Measurements from ENCODE around the gene M1AP. TPM values are rescaled to one million over a fixed set of nuclear protein-coding genes. Genes with fewer than 3 reads are reported as not detected.

M1AP gene
- total RNA-seq, 1 experiment from 2014 or later, result not detected

- Histone ChIP-seq H3K4me3 (ENCODE audit: low read length) (no peak overlapping the region), H3K4me2 (ENCODE audit: low read length) (no peak overlapping the region), H3K27ac (ENCODE audit: low read length) (no peak overlapping the region), H3K9ac (ENCODE audit: low read length) (no peak overlapping the region), H3F3A (ENCODE audit: low read length, unreplicated experiment) (no peaks in the 10 kb centered on the region), H4K20me1 (ENCODE audit: low read length) (no peaks in the 10 kb centered on the region), H3K36me3 (ENCODE audit: low read depth, low read length) (0 out of 2 replicates have a peak, but pooled peaks cover 3% of the 10 kb centered on the region), H3K9me3 (ENCODE audit: low read length) (no peaks in the 10 kb centered on the region), H3K79me2 (ENCODE audit: low read length) (no peaks in the 10 kb centered on the region), H2AFZ (ENCODE audit: low read length) (no peak overlapping the region), H3K27me3 (ENCODE audit: low read length) (no peaks in the 10 kb centered on the region), H3K4me1 (ENCODE audit: insufficient read depth, low read length) (no peaks in the 10 kb centered on the region), H3K9me2 (replicated peaks; ENCODE audit: low read length) (no peaks in the 10 kb centered on the region)
- DNase-seq (no peak), ATAC-seq (no peak)
- no peak for TF ChIP-seq EZH2 (IDR thresholded peaks at IDR 0.05; ENCODE audit: low read length, unreplicated experiment)
- no peak for TF ChIP-seq CTCF (conservative IDR thresholded peaks at IDR 0.05; ENCODE audit: low read depth, low read length)
- TF ChIP-seq EZH2phosphoT487 (IDR thresholded peaks at IDR 0.05; ENCODE audit: borderline replicate concordance, low read length), result no peak
- ChIA-PET POLR2A (ENCODE audit: unreplicated experiment) (no interaction called here), CTCF (no interaction called here)
- intact Hi-C loops (cut with micrococcal nuclease), result no loop called here
- BruUV-seq (replicated peaks), result no TSS peak
These were observed 31.5 kb upstream of the M1AP start for GRCh38 chr2:74679615-74680014.

GRCh38 chr2:74676331-74676730, 28.2 kb upstream of the M1AP start:
- ATAC-seq (no peak), DNase-seq (no peak)
- Histone ChIP-seq H3K79me2 (ENCODE audit: low read length) (no peaks in the 10 kb centered on the region), H3K4me3 (ENCODE audit: low read length) (no peak overlapping the region), H2AFZ (ENCODE audit: low read length) (no peak overlapping the region), H3K36me3 (ENCODE audit: low read depth, low read length) (0 out of 2 replicates have a peak, but pooled peaks cover 3% of the 10 kb centered on the region), H4K20me1 (ENCODE audit: low read length) (no peaks in the 10 kb centered on the region), H3K27ac (ENCODE audit: low read length) (no peak overlapping the region), H3K4me1 (ENCODE audit: insufficient read depth, low read length) (no peaks in the 10 kb centered on the region), H3K27me3 (ENCODE audit: low read length) (no peaks in the 10 kb centered on the region), H3K9me3 (ENCODE audit: low read length) (no peaks in the 10 kb centered on the region), H3K9me2 (replicated peaks; ENCODE audit: low read length) (no peaks in the 10 kb centered on the region), H3F3A (ENCODE audit: low read length, unreplicated experiment) (no peaks in the 10 kb centered on the region), H3K9ac (ENCODE audit: low read length) (no peak overlapping the region), H3K4me2 (ENCODE audit: low read length) (no peak overlapping the region)
- ChIA-PET POLR2A (ENCODE audit: unreplicated experiment) (no interaction called here), CTCF (no interaction called here)
- no peak for TF ChIP-seq EZH2 (IDR thresholded peaks at IDR 0.05; ENCODE audit: low read length, unreplicated experiment)
- no peak for TF ChIP-seq CTCF (conservative IDR thresholded peaks at IDR 0.05; ENCODE audit: low read depth, low read length)
- TF ChIP-seq EZH2phosphoT487 (IDR thresholded peaks at IDR 0.05; ENCODE audit: borderline replicate concordance, low read length), result no peak
- BruUV-seq (replicated peaks), result no TSS peak
- intact Hi-C loops (cut with micrococcal nuclease), result no loop called here

- intact Hi-C loops (cut with micrococcal nuclease), result no loop called here
- ATAC-seq (no peak), DNase-seq (no peak)
- Histone ChIP-seq H3K9me2 (replicated peaks; ENCODE audit: low read length) (no peaks in the 10 kb centered on the region), H3F3A (ENCODE audit: low read length, unreplicated experiment) (no peaks in the 10 kb centered on the region), H3K79me2 (ENCODE audit: low read length) (no peaks in the 10 kb centered on the region), H3K4me3 (ENCODE audit: low read length) (no peak overlapping the region), H3K27ac (ENCODE audit: low read length) (no peak overlapping the region), H4K20me1 (ENCODE audit: low read length) (no peaks in the 10 kb centered on the region), H3K9ac (ENCODE audit: low read length) (no peak overlapping the region), H3K27me3 (ENCODE audit: low read length) (no peaks in the 10 kb centered on the region), H3K4me2 (ENCODE audit: low read length) (no peak overlapping the region), H3K4me1 (ENCODE audit: insufficient read depth, low read length) (no peaks in the 10 kb centered on the region), H2AFZ (ENCODE audit: low read length) (no peak overlapping the region), H3K36me3 (ENCODE audit: low read depth, low read length) (0 out of 2 replicates have a peak, but pooled peaks cover 3% of the 10 kb centered on the region), H3K9me3 (ENCODE audit: low read length) (no peaks in the 10 kb centered on the region)
- no peak for TF ChIP-seq EZH2phosphoT487 (IDR thresholded peaks at IDR 0.05; ENCODE audit: borderline replicate concordance, low read length)
- peak; percentile 54 for TF ChIP-seq CTCF (conservative IDR thresholded peaks at IDR 0.05; ENCODE audit: low read depth, low read length)
- ChIA-PET CTCF (no interaction called here), POLR2A (ENCODE audit: unreplicated experiment) (no interaction called here)
- BruUV-seq (replicated peaks), result no TSS peak
These were observed 27.0 kb upstream of the M1AP start for GRCh38 chr2:74675090-74675489.
